GM18499 (cell line): ENCODE results near the gene MNS1.
A peak's percentile ranks its signal among the peaks of the same experiment; 100 is the strongest.
"Not testable (repeated sequence)": the region's sequence is repeated elsewhere in the genome, so short reads cannot be mapped to it uniquely, and the experiment has no call there.

Source experiments
- ATAC-seq: cut with Tn5 transposase; IDR thresholded peaks from one replicate; pipeline ENCODE4 v1.9.1; 2021; ENCODE audit warnings: moderate number of reproducible peaks; ENCODE audit not compliant: insufficient read depth, unreplicated experiment

Gene MNS1, protein sequence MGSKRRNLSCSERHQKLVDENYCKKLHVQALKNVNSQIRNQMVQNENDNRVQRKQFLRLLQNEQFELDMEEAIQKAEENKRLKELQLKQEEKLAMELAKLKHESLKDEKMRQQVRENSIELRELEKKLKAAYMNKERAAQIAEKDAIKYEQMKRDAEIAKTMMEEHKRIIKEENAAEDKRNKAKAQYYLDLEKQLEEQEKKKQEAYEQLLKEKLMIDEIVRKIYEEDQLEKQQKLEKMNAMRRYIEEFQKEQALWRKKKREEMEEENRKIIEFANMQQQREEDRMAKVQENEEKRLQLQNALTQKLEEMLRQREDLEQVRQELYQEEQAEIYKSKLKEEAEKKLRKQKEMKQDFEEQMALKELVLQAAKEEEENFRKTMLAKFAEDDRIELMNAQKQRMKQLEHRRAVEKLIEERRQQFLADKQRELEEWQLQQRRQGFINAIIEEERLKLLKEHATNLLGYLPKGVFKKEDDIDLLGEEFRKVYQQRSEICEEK

DNA sequence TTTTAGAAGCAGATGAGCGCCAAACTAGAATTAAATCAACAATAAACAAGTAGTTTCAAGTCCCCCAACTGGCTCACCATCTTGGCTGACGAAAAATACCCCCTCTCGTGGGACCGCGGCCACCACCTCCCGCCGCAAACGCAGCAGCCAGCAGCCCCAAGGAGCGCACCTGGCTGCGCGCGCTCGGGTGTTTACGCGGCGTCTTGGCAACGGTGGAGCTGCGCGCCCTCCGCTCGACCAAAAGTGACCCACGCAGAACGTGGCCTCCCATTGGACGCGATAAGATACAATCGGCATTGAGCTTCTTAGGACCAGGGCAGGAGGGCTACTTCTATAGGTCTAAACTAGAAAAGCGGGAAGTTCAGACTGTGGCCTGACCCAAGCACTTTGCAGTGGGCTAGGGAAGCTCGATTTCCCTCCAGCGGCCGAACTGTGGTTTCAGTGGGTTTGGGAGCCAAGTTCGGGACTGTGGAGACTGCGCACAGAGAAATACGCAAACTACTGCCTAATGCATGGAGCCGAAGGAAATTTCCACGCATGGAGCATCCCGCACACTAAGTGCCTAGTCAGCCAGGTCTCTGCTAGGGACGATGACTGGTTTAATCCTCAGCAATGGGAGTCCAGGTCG lies at the start of gene MNS1:
MNS1 (minus strand) TSS at position 245 of the 628 bp plus-strand sequence; CDS start at position 80, 165 bp downstream.
- ATAC-seq = peak; percentile 98

DNA sequence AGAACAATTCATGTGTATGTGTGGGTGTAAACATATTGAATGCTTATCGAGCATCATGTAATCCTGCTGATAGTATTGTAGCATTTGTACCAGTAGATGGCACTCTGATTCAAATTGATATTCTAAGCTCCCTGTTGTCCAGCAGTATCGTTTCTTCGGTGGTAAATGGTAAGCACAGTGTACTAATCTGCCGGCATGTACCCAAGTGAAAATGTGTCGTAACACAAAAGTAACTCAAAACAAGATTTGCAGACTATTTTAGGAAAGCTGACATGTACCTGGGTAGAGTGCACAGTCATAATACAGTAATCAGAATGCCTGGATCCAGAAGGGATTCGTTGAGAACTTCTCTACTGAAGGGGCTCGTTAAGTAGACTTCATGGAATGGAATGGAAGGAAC lies 31.7 kb upstream of the MNS1 start:
- ATAC-seq = no peak

DNA sequence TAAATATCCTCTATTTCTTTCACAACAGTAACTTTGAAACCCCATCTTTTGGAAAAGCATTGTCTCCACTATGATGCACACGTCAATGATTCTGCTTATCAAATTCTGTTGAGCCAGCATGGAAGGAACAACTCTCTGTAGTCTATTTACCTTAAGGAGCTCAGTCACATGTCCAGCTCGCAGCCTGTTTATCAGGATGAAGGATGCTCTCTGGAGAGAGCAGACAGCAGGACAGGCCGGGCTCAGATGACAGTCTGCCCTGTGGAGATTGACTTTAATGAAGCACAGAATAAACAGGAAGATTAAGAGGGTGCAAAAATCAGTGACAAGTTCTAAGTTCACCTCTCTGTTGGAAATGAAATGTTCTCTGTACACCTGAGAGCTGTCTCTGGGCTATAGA lies 30.6 kb upstream of the MNS1 start:
- ATAC-seq = no peak

DNA sequence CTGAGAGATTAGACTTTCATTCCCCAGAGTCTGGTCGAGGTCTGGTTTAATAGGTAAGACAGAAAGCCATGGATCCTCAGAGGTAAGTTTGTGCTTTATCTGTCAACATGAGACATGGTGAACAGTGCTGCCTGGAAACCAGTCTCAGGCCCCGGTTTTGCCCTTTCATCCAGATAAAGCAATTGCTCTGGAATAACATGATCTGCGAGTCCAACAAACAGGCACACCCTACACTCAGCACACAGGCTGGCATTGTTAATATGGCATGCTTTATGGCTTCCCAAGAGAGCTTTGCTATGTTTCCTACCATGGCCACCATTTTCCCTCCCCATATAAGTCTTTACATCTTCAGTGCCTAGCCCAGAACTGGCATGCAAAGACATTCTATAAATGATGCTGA lies 30.1 kb upstream of the MNS1 start:
- ATAC-seq = no peak

DNA sequence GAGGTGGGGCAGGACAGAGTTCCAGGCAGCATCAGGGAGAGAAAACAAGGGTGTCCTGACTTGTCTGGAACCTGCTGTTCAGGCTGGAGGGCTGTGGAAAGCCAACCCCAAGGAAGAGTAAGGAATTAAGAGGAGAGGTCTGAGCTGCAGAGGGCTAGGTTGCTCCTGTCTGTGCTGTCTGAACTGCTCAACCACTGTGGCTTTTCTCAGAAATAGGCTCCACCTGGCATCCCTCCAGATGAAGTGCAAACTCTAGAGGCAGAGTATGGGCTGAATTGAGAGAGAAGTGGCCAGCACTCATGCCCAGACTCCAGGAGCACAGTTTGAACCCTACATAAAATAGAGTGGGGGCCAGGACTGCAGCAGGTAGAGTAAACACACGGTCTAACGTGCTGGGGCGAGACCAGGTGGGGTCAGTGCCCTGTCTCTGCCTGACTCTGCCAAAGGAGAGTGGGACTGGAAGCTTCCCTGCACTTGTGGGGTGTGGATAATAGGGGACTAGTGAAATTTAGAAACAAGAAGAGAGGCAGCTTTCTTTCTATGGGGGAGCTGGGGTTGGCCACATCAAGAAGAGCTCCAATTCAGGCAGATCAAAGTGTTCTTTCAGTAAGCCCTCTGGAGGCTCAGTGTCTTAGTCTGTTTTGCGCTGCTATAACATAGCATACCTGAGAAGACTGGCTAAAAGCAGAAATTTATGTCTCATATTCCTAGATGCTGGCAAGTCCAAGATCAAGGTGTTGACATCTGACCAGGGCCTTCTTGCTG lies 28.0 kb upstream of the MNS1 start:
- no peak for ATAC-seq

DNA sequence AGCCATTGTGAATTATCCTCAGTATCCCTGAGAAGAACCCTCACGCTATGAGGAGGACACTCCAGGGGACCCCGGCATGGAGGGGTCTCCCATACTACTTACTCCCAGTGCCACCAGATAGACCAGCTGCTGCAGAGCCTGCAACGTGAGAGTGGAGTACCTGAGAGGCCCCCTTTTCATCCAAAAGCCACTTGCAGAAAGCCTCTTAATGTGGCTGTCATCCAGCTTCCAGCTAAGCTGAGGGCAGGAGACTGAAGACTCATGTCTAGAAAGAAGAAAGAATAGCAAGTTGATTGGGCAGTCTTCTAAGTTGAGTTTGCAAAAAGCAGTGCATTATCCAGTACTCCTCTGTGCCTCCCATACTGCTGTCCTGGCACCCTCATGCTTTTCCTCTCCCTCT lies 27.3 kb upstream of the MNS1 start:
- no peak for ATAC-seq

DNA sequence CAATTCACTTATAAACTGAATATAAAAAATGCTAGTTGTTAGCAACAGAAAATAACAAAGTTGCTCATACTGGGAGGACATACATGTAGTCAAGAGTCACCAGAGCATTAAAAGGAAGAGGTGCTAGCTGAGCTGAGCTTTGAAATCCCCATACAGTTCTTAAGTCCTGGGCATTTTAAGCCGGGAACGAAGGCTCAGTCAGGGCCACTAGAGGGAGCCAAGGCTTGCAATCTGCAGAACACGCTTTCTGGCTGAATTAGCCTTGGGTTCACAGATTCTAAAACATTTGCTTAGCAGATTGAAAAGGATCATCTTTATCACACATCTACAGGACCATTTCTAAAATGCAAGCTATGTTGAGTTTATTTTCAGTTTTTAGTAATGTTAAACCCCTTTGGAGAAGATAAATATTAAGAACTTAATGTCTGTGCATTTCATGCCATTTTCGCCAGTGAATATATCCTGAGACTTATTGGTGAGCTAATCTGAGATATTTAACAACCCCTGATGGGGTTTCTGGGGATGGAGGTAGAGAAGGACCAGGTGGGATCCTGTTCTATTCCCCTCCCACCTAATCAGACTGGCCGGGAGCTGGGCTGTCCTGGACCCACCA lies 26.3 kb upstream of the MNS1 start:
- no peak for ATAC-seq

DNA sequence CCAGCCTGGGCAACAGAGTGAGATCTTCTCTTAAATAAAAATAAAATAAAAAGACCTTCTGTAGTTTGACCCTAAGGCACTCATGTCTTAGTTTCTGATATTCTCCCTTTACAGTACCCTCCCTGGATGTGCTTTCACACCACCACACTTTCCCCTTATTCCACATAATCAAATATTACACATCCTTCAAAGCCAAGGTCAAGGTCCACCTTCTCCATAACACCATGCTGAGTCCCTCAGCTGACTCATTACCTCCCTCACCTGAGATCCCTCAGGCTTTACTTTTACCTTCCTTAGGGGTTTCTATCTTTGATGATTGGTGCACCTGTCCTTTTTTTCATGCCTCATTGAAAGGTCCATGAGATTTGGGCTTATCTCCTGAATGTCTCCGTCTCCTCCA lies 25.5 kb upstream of the MNS1 start:
- ATAC-seq = no peak

DNA sequence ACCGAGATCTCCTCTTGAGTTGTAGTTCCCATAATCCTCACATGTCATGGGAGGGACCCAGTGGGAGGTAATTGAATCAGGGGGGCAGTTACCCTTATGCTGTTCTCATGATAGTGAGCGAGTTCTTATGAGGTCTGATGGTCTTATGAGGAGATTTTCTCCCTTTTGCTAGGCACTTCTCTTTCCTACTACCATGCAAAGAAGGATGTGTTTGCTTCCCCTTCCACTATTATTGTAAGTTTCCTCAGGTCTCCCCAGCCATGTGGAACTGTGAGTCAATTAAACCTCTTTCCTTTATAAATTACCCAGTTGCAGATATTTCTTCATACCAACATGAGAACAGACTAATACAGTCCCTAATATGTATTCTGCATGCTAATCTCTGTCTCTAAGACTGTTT lies 21.3 kb upstream of the MNS1 start:
- not testable (repeated sequence) for ATAC-seq

DNA sequence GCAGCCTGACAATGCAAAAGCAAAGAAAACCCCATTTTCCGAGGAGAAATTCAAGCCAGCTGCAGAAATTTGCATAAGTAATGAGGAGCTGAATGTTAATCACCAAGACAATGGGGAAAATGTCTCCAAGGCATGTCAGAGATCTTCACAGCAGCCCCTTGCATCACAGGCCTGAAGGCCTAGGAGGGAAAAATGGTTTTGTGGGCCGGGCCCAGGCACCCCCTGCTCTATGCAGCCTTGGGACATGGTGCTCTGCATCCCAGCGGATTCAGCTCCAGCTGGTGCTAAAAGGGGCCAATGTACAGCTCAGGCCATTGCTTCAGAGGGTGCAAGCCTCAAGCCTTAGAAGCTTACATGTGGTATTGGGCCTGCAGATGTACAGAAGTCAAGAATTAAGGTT lies 20.5 kb upstream of the MNS1 start:
- ATAC-seq = not testable (repeated sequence)

DNA sequence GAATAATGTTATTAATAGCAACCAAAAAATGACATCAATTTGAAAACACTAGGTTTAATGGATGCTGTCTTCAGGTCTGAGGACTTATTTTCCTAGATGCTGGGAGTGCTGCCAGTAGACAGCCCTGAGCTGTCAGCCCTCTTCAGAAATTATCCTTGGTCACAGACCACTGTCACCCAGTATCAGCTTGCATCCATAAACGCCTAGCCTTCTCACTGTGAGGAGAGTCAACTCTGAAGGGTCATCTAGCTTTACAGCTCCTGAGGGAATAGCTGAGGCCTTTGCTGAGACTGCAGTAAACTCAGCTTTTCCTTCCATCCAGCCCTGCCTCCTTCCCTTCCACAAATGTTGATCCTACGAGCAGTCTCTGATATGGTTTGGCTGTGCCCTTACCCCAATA lies 19.4 kb upstream of the MNS1 start:
- no peak for ATAC-seq

DNA sequence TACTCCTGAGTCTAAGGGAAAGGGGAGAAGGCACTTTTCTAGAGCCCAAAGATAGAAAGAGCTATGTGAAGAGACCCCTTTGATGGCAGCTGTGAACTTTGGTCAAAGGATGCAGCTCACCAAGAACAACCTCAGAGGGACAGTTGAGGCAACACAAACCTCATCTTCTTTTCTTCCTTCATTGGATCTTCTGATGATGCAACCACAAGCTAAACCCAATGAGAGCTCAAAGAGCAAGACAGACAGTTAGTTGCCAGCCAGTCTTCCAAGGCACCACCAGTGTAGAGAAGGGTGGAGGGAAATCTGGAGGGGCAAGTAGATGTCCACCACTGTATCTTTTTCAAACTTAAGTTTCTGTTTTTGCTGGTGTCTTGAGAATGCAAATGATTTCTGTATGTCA lies 10.4 kb upstream of the MNS1 start:
- ATAC-seq = no peak

DNA sequence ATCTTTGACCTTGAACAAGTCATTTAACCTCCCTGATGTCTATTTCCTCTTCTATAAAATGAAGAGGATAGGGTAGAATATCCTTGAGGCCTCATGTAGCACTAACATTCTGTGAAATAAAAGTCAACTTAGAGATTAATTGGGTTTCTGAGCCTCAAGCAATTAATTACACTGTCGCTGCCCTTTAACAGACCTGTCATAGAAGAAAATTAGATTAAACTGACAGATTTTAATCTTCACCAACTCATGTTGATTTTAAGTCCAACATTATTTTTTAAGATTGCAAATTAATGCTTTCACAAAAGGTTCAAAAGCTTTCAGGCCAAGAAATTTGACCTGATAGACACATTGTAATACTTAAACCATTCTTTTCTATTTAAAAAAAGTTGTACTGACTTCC lies 8.1 kb upstream of the MNS1 start:
- no peak for ATAC-seq

DNA sequence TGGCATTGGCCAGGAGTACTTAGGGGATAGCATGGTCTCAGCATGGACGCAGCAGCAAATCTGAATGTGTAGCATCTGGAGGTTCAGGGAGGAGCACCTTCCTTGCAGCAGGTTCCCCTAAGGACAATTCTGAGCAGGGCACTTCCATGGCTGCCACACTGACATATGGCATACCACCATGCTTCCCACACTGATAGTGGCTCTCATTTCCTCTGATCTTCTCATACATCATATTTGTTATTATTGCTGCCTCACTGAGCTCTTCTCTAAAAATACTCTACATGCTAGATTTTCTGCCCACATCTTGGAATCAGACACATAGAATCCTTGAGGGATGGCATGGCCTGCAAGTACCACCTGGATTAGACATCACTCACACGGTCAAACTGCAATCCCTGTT lies 7.3 kb upstream of the MNS1 start:
- no peak for ATAC-seq

DNA sequence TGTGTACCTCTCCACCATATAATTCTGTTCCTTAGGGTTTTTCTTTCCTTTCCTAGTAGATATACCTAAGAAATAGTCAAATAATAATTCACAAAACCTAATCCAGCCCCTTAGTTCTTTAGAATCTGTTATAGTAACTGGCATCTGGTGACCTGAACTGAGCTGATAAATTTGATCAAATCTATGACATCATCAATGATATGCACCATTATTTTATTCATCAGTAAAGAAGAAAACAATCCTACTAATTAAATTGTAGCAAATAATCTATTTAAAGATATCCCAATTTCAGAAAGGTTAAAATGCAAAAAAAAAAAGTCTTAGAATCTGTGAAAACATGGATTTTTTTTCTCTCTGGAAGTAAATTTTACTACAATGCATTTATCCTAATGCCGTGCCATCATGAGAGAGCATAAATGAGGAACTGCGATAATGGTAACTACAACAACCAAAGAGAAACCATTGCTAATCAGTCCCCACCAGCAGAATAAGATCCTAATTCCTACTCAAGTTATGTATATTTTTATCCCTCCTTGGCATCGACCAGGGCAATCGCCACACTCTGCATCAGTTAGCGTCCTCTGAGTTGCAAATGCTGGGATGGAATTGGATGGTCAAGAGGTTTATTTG lies 6.6 kb upstream of the MNS1 start:
- ATAC-seq = no peak

DNA sequence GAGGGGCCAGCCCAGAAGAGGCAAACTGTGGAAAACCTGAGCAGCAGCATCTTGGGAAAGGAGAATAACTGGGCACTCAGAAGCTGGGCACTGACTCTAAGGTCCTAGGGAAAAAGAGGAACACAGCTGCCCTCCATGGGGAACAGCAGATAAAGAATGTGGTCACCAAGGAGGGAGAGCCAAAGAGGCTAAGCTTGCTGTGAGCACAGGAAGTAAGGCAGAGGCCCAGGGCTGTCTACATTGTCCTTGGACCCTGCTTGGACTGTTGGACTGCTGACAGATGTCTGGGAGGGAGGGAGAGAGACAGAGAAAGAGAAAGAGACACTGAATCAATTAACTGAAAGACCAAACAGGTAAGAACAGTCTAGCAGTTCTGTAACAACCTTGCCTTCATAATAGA lies 4.5 kb upstream of the MNS1 start:
- ATAC-seq = no peak

DNA sequence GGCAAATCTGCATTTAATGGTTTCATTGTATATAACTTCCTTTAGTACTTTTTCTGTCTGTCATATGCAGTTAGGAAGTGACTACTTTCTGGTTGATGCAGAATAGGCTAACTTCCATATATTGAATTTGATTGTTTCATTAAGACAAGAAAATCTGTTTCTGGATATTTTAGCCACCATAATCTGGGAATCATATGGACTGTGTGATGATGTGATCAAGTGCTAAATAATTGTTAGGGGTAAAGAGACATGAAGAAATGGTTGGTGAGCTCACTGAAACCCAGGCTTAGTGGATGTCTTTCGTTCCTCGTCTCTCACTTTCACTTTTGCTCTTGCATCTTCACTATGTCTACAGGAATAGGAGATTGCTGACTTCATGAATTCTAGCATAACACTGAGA lies 3.5 kb upstream of the MNS1 start:
- ATAC-seq = no peak

DNA sequence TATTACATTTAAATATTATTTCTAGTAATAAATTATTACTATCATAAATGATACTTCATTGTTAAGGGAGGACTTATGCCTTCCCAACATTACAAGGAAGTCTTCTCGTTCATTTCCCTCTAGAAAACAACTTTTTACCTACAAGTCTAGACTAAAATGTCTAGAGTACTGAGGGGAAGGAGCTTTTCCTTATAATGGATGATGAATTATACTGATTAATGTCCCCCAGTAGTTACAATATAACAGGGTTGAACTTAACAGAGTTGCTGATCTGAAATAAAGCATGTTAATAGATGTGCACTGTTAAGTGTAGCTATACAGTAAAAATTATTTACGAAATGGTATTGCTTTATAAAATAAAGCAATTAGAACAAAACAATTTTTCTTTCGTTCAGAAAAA lies 2.7 kb upstream of the MNS1 start:
- no peak for ATAC-seq

DNA sequence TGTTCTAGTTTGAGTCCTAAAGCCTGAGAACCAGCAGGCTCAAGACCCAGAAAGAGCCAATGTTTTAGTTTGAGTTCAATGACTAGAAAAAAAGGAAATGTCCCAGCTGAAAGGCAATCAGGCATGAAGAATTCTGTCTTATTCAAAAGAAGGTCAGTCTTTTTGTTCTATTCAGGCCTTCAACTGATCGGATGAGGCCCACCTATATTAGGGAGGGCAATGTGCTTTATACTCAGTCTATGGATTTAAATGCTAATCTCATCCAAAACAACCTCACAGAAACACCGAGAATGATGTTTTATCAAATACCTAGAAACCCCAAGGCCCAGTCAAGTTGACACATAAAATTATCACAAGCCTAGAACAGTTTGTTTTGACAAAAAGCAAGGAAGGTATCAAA lies 4.0 kb downstream of the MNS1 start:
- no peak for ATAC-seq

DNA sequence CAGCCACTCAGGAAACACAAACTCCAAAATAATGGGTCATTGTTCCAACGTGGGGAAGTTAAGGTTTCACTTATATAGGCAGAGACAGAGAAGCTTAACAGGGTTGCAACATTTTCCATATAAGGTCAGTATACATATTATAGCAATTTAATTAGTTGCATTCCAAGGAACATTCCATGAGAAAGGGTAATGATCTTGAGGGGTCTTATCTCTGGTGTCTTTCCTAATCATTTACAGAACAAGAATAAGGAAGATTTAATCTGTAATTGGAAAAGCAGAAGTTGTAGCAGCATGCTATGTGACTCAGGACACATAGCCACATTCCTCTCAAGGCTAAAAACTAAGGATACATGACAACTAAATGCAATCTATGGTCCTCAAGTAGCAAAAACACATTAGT lies 4.9 kb downstream of the MNS1 start:
- no peak for ATAC-seq
